HG03354 (cell line): ENCODE data around the gene PMF1.
"Not testable (repeated sequence)": the region's sequence is repeated elsewhere in the genome, so short reads cannot be mapped to it uniquely, and the experiment has no call there.

Experiments
- ATAC-seq: cut with Tn5 transposase; IDR thresholded peaks from one replicate; pipeline ENCODE4 v1.9.1; 2021; ENCODE audit warnings: mild to moderate bottlenecking; ENCODE audit not compliant: unreplicated experiment, poor library complexity, severe bottlenecking

Gene PMF1

DNA sequence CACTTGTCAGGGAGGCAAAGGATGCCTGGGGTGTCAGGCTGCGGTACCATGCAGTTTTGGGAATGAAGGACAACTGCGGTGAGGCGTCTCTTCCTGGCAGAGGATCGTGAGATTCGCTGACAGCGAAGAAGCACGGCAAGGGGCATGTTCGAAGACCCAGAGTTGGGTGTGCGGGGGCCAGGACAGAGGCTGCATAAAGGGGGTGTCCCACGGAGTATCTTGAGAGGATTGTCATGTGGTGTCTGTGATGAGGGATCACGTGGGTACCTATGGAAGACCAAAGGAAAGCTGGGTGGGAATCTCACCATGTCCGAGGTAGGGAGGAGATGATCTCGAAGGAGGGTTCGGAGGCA lies 18.5 kb upstream of the PMF1 start:
- peak; percentile 12 for ATAC-seq

DNA sequence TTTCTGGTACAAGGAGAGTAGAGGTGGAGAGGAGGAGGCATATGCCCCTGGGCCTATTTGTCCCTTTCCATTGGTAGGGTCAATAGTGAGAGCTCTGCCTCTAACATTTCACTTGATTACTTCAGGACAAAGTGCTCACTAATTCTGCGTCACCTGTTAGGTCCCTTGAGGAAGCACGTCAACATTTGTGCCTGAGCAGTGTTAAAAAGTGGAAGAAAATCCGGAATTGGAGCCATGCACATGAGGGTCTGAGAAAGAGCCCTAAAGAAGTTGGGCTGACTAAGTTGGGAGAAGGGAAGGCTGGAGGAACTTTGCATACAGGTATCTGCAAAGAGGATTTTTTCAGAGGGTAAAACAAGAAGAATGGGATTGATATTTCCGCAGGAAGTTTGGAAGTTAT lies 17.0 kb upstream of the PMF1 start:
- ATAC-seq, result no peak

DNA sequence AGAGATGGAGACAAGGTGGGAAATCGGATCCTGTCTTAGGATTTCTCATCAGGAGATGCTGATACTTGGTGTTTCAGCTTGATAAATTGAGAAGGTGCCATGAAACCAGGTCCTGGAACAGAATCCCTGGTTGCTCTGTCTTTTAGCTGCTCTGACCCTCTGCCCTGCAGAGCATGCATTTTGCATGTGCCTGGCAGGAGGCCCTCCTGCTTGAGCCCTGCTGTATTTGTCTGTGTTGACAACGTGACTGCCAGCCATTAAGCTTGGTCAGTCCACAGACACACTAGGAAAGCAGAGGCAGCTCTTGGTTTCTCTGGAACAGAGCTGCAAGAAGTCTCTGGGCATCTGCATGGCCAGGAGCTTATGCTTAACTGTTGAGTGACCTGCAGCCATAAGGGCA lies 16.4 kb upstream of the PMF1 start:
- no peak for ATAC-seq

DNA sequence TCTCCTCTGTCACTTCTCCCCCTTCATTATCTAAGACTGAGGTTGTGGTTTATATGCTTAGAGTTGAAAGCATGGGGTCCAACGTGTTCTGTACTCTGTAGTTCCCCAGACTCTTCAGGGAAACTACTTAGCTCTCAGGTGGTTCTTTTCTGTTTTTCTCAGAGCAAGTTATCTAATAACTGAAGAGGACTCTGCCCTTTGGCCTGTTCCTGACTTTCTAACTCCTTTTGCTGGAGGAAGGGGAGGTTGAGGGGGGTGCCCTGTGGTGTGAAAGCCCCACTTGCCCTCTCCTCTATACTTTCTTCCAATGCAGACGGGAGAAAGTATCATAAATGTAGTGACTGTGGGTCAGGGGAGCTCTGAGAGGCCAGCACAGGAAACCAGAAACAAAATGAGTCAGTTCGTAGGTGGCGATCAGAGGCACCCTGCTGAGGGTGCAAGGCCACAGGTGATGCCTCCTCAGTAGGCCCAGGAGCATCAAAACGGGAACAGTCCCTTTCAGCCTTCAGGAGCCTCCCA lies 13.9 kb upstream of the PMF1 start:
- ATAC-seq, result no peak

DNA sequence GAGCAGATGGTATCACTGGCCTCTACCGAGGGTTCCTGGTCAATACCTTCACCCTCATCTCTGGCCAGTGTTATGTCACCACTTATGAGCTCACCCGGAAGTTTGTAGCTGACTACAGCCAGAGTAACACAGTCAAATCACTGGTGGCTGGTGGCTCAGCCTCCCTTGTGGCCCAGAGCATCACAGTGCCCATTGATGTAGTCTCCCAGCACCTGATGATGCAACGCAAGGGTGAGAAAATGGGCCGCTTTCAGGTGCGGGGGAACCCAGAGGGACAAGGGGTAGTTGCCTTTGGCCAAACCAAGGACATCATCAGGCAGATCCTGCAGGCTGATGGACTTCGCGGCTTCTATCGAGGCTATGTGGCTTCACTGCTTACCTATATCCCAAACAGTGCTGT lies 12.8 kb upstream of the PMF1 start:
- ATAC-seq, result no peak

DNA sequence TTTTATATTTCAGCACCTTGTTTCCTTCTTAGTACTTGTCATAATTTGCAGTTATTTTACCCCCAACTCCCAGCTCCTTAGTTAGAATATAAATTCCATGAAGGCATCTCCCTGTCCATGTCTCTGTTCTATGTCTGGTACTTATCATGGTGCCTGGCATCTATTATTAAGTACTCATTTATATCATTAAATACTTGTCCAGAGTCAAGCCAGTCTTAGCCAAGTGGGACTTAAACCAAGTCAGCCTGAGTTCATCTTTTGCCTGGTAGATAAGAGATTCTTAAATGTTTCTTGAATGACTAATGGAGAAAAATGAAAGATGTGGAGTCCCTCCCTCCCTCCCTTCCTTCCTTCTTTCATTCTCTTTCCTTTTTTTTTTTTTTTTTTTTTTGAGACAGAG lies 9.5 kb upstream of the PMF1 start:
- no peak for ATAC-seq

DNA sequence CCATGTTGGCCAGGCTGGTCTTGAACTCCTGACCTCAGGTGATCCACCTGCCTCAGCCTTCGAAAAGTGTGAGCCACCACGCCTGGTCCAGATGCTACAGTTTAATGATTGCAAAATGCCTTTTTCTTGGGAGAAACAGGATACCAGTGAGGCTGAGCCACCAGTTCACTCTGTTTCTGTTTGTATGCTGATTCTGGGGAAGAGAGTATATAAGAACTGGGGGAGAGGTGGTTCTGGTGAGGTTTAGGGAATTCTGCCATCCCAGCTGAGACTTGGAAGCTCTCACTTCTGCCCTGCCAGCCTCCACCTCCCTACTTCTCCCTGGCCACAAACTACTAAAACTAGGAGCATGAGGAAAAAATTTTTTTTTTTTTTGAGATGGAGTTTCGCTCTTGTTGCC lies 8.1 kb upstream of the PMF1 start:
- ATAC-seq, result no peak

DNA sequence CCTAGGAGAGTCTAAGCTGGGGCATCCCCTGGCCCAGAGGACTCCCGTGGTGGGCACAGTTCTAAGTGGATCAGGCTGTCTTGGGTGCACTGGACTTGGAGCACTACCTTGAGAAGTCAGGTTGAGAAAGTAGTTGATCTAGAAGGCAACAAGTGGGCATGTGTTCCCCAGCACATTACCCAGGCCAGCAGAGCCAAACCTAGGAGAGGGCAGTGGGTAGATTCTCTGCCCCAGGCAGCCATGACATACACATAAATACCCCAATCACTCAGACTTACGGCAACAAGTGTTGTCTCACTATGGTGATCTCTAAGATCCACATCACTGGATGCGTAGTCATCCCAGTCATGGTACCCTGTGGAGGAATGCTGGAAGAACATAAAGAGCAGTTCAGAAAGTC lies 1.6 kb upstream of the PMF1 start:
- no peak for ATAC-seq

DNA sequence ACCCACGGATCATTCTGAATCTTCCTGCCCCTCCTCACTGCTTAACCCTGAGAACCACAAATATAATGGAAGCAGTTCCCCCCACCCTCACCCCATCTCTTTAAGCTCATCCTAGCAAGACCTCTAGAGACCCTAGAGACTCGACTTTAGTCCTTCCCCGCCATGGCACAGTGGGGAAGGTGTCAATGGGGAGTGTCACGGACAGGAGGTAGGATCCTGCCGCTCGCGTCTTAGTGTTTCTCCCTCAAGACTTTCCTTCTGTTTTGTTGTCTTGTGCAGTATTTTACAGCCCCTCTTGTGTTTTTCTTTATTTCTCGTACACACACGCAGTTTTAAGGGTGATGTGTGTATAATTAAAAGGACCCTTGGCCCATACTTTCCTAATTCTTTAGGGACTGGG lies 677 bp upstream of the PMF1 start:
- ATAC-seq, result no peak

DNA sequence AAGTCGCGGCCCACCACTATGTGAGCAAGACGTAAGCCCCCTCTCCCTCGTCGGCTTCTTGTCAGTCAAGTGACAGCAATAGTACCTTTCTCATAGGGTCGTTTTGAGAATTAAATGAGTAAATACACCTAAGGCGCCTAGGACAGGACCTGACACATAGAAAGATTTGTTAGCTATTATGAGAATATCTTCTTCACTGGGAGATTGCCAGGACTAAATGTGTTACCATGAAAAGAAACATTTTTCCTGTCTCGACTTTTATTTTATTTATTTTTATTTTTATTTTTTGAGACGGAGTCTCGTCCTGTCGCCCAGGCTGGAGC lies 798 bp downstream of the PMF1 start:
- no peak for ATAC-seq

DNA sequence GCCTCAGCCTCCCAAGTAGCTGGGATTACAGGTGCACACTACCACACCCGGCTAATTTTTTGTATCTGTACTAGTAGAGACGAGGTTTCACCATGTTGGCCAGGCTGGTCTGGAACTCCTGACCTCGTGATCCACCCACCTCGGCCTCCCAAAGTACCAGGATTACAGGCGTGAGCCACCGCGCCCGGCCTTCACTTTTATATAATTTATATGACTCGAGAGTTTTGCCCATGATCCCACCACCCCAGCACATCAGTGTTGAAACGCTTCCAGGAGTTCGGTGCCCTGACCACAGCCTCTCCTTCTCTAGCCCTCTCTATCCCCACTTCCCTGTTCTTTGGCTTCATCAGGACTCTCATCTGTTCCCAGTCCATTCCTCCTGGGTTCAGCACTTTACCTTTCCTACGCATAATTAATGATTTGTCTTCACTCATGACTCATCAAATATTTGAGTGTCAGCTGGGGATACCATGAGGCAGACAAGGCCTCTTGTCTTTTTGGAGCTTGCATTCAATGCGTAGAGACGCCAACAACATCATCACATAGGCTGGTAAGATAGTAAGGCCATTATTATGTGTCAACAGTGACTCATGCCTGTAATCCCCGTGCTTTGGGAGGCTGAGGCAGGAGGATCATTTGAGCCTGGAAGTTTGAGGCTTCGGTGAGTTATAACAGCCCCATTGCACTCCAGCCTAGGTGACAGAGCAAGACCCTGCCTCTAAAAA lies 1.4 kb downstream of the PMF1 start:
- ATAC-seq, result no peak

DNA sequence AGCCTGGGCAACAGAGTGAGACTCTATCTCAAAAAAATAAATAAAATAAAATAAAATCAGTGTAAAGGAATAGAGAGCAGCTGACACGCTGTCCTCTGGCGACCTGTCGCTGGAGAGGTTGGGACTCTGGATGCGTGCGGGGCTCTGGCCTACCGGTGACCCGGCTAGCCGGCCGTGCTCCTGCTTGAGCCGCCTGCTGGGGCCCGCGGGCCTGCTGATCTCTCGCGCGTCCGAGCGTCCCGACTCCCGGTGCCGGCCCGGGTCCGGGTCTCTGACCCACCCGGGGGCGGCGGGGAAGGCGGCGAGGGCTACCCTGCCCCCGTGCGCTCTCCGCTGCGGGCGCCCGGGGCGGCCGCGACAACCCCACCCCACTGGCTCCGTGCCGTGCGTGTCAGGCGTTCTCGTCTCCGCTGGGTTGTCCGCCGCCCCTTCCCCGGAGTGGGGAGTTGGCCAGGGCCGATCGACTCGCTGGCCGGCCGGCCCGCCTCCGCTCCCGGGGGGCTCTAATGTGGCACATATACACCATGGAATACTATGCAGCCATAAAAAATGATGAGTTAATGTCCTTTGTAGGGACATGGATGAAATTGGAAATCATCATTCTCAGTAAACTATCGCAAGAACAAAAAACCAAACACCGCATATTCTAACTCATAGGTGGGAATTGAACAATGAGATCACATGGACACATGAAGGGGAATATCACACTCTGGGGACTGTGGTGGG lies 3.7 kb downstream of the PMF1 start:
- ATAC-seq, result not testable (repeated sequence)

DNA sequence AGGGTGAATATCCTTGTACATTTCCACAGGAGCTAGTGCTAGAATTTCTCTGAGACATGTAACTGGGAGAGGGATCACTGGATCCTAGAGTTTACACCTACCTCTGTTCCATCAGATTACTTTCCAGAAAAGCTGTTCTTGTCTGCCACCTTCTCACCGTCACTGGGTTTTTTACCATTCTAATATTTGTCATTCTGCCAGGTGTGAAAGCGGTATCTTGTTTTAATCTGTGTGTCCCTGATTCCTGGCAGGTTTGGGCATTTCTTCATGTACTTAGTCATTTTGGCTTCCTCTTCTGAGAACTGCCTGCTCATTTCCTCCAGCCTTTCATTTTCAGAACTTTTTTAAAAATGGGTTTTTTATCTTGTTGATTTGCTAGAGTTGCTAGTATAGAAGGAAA lies 5.1 kb downstream of the PMF1 start:
- ATAC-seq, result no peak

DNA sequence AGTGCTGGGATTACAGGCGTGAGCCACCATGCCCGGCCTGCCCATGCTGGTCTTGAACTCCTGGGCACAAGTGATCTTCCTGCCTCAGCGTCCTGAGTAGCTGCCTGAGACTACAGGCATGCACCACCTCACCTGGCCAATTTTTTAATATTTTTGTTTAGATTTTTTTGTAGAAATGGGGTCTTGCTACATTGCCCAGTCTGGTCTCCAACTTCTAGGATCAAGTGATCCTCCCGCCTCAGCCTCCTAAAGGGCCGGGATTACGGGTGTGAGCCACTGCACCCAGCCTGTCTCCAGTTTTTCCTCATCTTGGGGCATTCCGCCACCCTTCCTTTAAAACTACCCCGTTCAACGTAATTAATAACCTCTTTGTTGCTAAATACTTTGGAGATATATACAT lies 7.4 kb downstream of the PMF1 start:
- ATAC-seq, result no peak

DNA sequence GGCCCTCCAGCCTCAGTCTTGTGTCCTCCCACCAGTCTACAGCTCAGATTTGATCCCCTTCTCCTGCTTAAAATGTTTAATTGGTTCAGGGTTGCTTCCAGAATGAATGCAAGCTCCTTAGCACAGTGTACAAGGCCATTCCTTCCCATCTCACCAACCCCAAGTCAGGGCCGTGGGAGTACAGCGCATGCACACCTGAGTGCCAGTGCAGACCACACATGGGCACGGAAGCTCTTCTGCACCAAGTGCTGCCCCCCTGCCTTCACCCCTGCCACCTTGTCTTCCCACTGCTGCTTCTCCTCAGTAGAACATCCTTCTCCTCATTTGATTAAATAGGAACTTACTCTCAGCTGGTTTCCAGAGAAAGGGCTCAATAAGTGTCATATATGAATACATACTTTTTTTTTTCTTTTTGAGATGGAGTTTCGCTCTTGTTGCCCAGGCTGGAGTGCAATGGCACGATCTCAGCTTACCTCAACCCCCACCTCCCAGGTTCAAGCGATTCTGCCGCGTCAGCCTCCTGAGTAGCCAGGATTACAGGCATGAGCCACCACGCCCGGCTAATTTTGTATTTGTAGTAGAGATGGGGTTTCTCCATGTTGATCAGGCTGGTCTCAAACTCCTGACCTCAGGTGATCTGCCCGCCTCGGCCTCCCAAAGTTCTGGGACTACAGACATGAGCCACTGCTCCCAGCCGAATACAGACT lies 9.3 kb downstream of the PMF1 start:
- ATAC-seq, result no peak

DNA sequence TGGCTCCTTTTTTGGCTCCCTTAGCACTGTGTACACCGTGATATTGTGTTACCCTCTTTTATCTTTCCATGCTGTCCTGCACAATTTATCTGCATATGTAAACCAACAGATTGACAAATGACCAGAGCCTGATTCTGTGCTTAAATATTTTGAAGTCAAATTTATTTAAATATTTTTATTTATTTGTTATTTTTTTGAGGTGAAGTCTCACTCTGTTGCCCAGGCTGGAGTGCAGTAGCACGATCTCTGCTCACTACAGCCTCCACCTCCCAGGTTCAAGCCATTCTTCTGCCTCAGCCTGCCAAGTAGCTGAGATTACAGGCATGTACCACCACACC lies 12.8 kb downstream of the PMF1 start:
- peak; percentile 11 for ATAC-seq

DNA sequence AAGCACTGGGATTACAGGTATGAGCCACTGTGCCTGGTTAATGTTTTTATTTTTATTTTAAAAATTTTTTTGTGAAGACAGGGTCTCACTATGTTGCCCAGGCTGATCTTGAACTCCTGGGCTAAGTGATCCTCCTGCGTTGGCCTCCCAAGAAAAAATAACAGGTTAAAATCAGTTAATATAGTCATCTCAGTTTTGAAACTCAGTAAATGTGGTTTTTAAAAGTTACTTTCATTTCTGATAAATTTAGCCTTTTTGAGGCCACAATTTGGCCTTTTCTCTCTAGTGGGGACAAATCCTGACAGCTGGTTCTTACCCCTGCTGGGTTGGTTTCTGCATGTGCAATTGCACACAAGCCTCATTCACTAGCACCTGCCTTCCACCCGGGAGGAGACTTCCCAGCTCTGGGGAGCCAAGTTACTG lies 13.3 kb downstream of the PMF1 start:
- ATAC-seq, result peak; percentile 75

DNA sequence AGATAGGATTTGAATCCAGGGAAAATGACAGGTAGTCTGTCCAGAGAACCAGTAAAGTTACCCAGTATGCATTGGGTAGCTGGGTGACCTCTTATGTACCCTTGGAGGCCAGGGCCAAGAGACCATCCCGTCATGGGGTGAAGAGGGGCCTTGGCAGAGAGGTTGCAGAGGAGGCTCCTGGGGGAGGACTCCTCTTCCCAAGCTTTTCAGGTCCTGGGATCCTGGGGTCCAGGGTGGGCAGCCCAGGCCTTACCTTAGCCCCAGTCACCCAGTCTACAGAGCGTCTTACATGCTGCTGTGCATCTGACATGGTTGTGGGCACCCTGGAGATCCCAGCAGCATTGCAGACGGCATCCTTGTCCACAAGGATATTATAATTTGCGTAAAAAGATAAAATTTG lies 14.0 kb downstream of the PMF1 start:
- no peak for ATAC-seq

DNA sequence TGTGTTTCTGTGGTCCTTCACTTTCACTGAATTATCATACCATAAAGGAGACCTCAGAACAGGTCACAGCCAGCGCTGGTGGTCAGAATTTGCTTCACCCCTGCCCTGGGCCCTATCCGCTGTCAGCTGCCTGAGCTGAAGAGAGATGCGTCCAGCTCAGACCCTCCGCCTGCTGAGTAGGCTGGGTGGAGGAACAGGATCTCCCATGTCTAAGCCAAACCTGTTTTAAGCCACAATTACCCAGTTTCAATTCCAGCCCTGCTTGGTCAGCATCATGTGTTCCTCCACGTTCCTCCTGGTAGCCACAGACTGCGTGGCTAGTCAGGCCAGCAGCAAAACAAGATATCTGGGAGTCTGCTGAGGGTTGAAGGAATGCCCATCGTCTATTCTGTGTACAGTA lies 15.7 kb downstream of the PMF1 start:
- ATAC-seq, result no peak

DNA sequence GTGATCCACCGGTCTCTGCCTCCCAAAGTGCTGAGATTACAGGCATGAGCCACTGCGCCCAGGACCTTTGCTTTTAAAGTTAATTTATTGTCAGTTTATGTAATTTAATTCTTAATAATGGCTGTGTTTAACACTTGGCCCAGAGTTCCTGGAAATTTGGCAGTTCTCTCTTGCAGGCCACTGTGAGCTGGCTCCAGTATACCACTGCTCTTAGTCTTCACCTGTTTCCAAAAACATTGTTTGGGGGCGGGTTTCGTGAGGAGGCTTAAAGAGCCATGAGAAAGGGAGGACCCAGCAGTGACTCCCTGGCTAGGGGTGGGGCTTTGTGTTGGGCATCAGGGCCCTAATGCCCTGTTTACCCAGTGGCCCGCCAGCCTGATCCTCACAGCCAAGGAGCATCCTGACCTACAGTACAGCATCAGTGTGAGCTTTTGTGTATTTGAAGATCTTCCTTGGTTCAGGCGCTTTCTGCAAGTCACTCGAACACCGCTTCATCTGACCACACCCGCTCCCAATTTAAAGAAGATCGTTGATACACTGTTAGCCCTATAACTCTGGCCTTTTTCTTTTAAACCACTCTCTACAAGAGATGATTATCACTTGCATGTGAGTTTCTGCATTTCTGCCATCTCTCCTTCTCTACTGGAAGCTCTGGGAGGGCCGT lies 17.1 kb downstream of the PMF1 start:
- ATAC-seq, result no peak

DNA sequence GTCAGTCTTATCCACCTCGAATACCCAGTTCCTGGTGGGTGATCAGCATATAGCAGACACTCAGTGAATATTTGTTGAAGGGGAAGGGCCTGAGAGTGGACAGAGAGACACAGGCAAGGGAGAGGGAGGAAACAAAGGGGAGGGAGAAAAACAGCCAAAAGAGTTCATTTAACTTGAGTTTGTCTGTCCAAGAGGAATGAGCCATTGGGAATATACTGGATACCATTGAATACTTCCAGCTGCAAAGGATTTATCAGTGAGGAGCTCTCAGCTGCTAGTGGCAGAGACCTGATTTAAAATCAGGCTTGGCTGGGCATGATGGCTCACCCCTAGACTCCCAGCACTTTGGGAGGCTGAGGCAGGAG lies 17.6 kb downstream of the PMF1 start:
- no peak for ATAC-seq
